ENCODE measurements around the gene OSTN. TPM values are rescaled to one million over a fixed set of nuclear protein-coding genes. Genes with fewer than 3 reads are reported as not detected.

OSTN gene
- total RNA-seq, 2 experiments from 2014 or later = not detected

DNA sequence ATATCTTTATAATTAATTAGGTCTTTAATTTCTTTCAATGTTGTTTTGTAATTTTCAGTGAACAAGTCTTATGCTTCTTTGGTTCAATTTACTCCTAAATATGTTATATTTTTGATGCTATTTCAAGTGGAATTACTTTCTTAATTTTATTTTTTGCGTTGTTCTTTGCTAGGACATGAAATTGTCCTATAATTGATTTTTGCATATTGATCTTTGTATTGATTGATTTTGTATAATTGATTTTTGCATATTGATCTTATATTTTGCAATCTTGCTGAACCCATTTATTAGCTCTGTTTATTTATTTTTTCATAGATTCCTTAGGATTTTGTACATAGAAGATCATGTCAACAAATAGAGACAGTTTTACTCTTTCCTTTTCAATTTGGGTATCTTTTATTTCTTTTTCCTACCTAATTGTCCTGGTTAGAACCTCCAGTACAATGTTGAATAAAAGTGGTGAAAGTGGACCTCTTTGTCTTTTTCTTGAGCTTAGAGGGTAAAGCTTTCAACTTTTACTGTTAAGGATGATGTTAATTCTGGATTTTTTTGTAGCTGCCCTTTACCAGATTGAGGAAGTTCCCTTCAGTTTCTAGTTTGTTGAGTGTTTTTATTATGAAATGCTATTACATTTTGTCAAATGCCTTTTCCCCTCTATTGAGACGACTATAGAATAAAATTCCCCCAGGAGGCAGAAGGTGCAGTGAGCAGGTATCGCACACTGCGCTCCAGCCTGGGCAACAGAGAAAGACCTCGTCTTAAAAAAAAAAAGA lies 93.4 kb downstream of the OSTN start:
- peak overlapping the region; percentile 19; the same call in 1 of the 2 replicates for H3K4me2 ChIP-seq (ENCODE audit: low read length)
- DNase-seq (ENCODE audit: low spot score) = no peak
- ChIA-PET POLR2A (interaction anchor here (0.6 to 2.4 kb wide), 9 partner anchors 10 to 1128 kb away, joined by 3 to 12 read pairs (median 6); no protein-coding TSS in a partner anchor), CTCF (ENCODE audit: unreplicated experiment) (no interaction called here)
- intact Hi-C loops (cut with micrococcal nuclease; ENCODE audit: unreplicated experiment) = no loop called here
- BruUV-seq (replicated peaks) = no TSS peak
- no peak overlapping the region for H3K27ac ChIP-seq (ENCODE audit: low read depth, low read length, poor library complexity, severe bottlenecking)
- H3K4me1 ChIP-seq (ENCODE audit: insufficient read depth, low read length, poor library complexity, severe bottlenecking) = peaks cover 64% of the 10 kb centered on the region
- H3K4me3 ChIP-seq (ENCODE audit: low read depth, low read length, poor library complexity, severe bottlenecking) = no peak overlapping the region
- H3K79me2 ChIP-seq (ENCODE audit: insufficient read depth, low read depth, low read length) = no peaks in the 10 kb centered on the region
- no peaks in the 10 kb centered on the region; the same call in 1 of the 2 replicates for H3K36me3 ChIP-seq (ENCODE audit: insufficient read depth, low read length)
- H3K9me3 ChIP-seq (ENCODE audit: low read length) = peaks cover 15% of the 10 kb centered on the region; the same call in 1 of the 2 replicates
- no peaks in the 10 kb centered on the region for H3K9me2 ChIP-seq (ENCODE audit: insufficient read depth, low read length)
- H4K20me1 ChIP-seq (ENCODE audit: insufficient read depth, low read length) = no peaks in the 10 kb centered on the region
- peak overlapping the region; percentile 3; the same call in 1 of the 2 replicates for H2AFZ ChIP-seq (ENCODE audit: low read length)
- TF ChIP-seq, protein P1, sequence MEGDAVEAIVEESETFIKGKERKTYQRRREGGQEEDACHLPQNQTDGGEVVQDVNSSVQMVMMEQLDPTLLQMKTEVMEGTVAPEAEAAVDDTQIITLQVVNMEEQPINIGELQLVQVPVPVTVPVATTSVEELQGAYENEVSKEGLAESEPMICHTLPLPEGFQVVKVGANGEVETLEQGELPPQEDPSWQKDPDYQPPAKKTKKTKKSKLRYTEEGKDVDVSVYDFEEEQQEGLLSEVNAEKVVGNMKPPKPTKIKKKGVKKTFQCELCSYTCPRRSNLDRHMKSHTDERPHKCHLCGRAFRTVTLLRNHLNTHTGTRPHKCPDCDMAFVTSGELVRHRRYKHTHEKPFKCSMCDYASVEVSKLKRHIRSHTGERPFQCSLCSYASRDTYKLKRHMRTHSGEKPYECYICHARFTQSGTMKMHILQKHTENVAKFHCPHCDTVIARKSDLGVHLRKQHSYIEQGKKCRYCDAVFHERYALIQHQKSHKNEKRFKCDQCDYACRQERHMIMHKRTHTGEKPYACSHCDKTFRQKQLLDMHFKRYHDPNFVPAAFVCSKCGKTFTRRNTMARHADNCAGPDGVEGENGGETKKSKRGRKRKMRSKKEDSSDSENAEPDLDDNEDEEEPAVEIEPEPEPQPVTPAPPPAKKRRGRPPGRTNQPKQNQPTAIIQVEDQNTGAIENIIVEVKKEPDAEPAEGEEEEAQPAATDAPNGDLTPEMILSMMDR (conservative IDR thresholded peaks at IDR 0.05; ENCODE audit: low read length) = no peak
- TF ChIP-seq EZH2phosphoT487 (IDR thresholded peaks at IDR 0.05; ENCODE audit: borderline replicate concordance, low read depth, low read length) = no peak

GRCh38 chr3:191294291-191294690 lies 95.2 kb downstream of the OSTN start:
- TF ChIP-seq, protein P1 (conservative IDR thresholded peaks at IDR 0.05; ENCODE audit: low read length) = no peak
- TF ChIP-seq EZH2phosphoT487 (IDR thresholded peaks at IDR 0.05; ENCODE audit: borderline replicate concordance, low read depth, low read length) = no peak
- H3K27ac ChIP-seq (ENCODE audit: low read depth, low read length, poor library complexity, severe bottlenecking) = peak overlapping the region; percentile 94
- H3K4me3 ChIP-seq (ENCODE audit: low read depth, low read length, poor library complexity, severe bottlenecking) = no peak overlapping the region
- no peaks in the 10 kb centered on the region for H3K79me2 ChIP-seq (ENCODE audit: insufficient read depth, low read depth, low read length)
- peak overlapping the region; percentile 75 for H3K4me2 ChIP-seq (ENCODE audit: low read length)
- H4K20me1 ChIP-seq (ENCODE audit: insufficient read depth, low read length) = no peaks in the 10 kb centered on the region
- peaks cover 17% of the 10 kb centered on the region; the same call in 1 of the 2 replicates for H3K9me3 ChIP-seq (ENCODE audit: low read length)
- ChIA-PET POLR2A (interaction anchor here (0.5 to 1.7 kb wide), 10 partner anchors 10 to 1396 kb away, joined by 3 to 6 read pairs (median 4); partner anchors contain the start of gene UTS2B), CTCF (ENCODE audit: unreplicated experiment) (no interaction called here)
- intact Hi-C loops (cut with micrococcal nuclease; ENCODE audit: unreplicated experiment) = no loop called here
- no TSS peak for BruUV-seq (replicated peaks)
- peak; percentile 25 for DNase-seq (ENCODE audit: low spot score)
- H2AFZ ChIP-seq (ENCODE audit: low read length) = peak overlapping the region; percentile 21; the same call in 1 of the 2 replicates
- no peaks in the 10 kb centered on the region for H3K9me2 ChIP-seq (ENCODE audit: insufficient read depth, low read length)
- peaks cover 83% of the 10 kb centered on the region for H3K4me1 ChIP-seq (ENCODE audit: insufficient read depth, low read length, poor library complexity, severe bottlenecking)
- peaks cover 3% of the 10 kb centered on the region for H3K36me3 ChIP-seq (ENCODE audit: insufficient read depth, low read length)
